Measurements from ENCODE around the gene AGMO. TPM values are rescaled to one million over a fixed set of nuclear protein-coding genes. Genes with fewer than 3 reads are reported as not detected.

AGMO gene
- total RNA-seq, 1 experiment from 2014 or later: 0.77 TPM

DNA sequence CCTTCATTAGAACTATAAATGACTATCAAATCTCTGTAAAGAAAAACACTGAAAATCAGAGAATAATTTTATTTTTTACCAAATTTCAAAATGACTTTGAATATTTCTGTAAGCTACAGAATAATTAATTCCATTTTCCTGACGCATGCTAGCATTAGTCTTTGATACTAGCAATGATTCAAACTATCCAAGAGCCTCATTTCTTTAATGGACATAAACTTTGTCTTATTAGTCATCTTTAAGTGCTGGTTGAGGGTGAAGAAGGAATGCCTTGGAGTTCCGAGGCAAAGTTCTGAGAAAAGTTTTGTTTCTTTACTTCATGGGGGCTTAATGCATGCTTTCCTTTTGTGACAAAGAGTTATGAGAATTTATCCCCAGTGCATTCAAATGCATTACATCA, 137.3 kb downstream of the AGMO start:
- Mint-ChIP-seq H3K27me3 (ENCODE audit: low read depth) (no peaks in the 10 kb centered on the region), H3K36me3 (no peaks in the 10 kb centered on the region), H3K27ac (no peak overlapping the region), H3K4me3 (no peak overlapping the region), H3K9me3 (peaks cover 6% of the 10 kb centered on the region), H3K4me1 (no peaks in the 10 kb centered on the region)
- TF ChIP-seq ZNF671 (CRISPR knock-in tag; IDR thresholded peaks at IDR 0.05) (no peak), NFE2L1 (CRISPR knock-in tag; IDR thresholded peaks at IDR 0.05) (no peak), FOXJ3 (CRISPR knock-in tag; IDR thresholded peaks at IDR 0.05; ENCODE audit: borderline replicate concordance) (no peak), JAZF1 (CRISPR knock-in tag; IDR thresholded peaks at IDR 0.05) (no peak), EMX1 (CRISPR knock-in tag; IDR thresholded peaks at IDR 0.05) (no peak)
- TF ChIP-seq, protein P1, sequence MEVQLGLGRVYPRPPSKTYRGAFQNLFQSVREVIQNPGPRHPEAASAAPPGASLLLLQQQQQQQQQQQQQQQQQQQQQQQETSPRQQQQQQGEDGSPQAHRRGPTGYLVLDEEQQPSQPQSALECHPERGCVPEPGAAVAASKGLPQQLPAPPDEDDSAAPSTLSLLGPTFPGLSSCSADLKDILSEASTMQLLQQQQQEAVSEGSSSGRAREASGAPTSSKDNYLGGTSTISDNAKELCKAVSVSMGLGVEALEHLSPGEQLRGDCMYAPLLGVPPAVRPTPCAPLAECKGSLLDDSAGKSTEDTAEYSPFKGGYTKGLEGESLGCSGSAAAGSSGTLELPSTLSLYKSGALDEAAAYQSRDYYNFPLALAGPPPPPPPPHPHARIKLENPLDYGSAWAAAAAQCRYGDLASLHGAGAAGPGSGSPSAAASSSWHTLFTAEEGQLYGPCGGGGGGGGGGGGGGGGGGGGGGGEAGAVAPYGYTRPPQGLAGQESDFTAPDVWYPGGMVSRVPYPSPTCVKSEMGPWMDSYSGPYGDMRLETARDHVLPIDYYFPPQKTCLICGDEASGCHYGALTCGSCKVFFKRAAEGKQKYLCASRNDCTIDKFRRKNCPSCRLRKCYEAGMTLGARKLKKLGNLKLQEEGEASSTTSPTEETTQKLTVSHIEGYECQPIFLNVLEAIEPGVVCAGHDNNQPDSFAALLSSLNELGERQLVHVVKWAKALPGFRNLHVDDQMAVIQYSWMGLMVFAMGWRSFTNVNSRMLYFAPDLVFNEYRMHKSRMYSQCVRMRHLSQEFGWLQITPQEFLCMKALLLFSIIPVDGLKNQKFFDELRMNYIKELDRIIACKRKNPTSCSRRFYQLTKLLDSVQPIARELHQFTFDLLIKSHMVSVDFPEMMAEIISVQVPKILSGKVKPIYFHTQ (CRISPR knock-in tag; IDR thresholded peaks at IDR 0.05): no peak
- TF ChIP-seq, protein P2, sequence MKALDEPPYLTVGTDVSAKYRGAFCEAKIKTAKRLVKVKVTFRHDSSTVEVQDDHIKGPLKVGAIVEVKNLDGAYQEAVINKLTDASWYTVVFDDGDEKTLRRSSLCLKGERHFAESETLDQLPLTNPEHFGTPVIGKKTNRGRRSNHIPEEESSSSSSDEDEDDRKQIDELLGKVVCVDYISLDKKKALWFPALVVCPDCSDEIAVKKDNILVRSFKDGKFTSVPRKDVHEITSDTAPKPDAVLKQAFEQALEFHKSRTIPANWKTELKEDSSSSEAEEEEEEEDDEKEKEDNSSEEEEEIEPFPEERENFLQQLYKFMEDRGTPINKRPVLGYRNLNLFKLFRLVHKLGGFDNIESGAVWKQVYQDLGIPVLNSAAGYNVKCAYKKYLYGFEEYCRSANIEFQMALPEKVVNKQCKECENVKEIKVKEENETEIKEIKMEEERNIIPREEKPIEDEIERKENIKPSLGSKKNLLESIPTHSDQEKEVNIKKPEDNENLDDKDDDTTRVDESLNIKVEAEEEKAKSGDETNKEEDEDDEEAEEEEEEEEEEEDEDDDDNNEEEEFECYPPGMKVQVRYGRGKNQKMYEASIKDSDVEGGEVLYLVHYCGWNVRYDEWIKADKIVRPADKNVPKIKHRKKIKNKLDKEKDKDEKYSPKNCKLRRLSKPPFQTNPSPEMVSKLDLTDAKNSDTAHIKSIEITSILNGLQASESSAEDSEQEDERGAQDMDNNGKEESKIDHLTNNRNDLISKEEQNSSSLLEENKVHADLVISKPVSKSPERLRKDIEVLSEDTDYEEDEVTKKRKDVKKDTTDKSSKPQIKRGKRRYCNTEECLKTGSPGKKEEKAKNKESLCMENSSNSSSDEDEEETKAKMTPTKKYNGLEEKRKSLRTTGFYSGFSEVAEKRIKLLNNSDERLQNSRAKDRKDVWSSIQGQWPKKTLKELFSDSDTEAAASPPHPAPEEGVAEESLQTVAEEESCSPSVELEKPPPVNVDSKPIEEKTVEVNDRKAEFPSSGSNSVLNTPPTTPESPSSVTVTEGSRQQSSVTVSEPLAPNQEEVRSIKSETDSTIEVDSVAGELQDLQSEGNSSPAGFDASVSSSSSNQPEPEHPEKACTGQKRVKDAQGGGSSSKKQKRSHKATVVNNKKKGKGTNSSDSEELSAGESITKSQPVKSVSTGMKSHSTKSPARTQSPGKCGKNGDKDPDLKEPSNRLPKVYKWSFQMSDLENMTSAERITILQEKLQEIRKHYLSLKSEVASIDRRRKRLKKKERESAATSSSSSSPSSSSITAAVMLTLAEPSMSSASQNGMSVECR (CRISPR knock-in tag; IDR thresholded peaks at IDR 0.05; ENCODE audit: borderline replicate concordance): no peak
- CTCF ChIA-PET: no interaction called here
- ATAC-seq (no peak), DNase-seq (ENCODE audit: low spot score) (no peak)
- POLR2A ChIA-PET: no interaction called here

DNA sequence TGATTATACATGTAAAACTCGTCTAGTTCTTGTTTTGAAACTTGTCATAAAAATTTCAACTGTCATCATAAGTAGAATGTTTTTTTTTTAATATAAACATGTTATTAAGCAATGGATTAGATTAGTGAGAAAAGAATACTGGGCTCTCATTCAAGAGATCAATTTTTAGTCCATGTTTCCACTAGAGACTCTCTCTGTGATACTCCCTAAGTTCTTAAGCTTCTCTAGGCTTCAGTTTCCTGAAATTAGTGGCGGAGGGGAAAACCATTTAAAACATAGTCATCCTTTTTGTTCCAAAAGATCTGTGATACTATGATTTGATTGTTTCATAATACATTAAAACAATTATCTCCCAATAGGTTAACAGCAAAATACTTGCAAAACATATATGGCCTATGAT, 142.2 kb downstream of the AGMO start:
- CTCF ChIA-PET: no interaction called here
- H3K4me1 Mint-ChIP-seq: peaks cover 3% of the 10 kb centered on the region; the same call in 1 of the 2 replicates
- peaks cover 8% of the 10 kb centered on the region for H3K36me3 Mint-ChIP-seq
- ATAC-seq (no peak), DNase-seq (ENCODE audit: low spot score) (no peak)
- POLR2A ChIA-PET: no interaction called here
- no peaks in the 10 kb centered on the region for H3K27me3 Mint-ChIP-seq (ENCODE audit: low read depth)
- no peak overlapping the region for H3K27ac Mint-ChIP-seq
- no peak for TF ChIP-seq JAZF1 (CRISPR knock-in tag; IDR thresholded peaks at IDR 0.05)
- TF ChIP-seq MXD4 (CRISPR knock-in tag; IDR thresholded peaks at IDR 0.05; ENCODE audit: borderline replicate concordance): no peak
- no peak for TF ChIP-seq TEAD4 (CRISPR knock-in tag; IDR thresholded peaks at IDR 0.05)
- TF ChIP-seq, protein P3, sequence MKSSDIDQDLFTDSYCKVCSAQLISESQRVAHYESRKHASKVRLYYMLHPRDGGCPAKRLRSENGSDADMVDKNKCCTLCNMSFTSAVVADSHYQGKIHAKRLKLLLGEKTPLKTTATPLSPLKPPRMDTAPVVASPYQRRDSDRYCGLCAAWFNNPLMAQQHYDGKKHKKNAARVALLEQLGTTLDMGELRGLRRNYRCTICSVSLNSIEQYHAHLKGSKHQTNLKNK (CRISPR knock-in tag; IDR thresholded peaks at IDR 0.05): no peak
- TF ChIP-seq GABPB1 (CRISPR knock-in tag; IDR thresholded peaks at IDR 0.05): no peak
- peaks cover 17% of the 10 kb centered on the region for H3K9me3 Mint-ChIP-seq
- no peak overlapping the region for H3K4me3 Mint-ChIP-seq

DNA sequence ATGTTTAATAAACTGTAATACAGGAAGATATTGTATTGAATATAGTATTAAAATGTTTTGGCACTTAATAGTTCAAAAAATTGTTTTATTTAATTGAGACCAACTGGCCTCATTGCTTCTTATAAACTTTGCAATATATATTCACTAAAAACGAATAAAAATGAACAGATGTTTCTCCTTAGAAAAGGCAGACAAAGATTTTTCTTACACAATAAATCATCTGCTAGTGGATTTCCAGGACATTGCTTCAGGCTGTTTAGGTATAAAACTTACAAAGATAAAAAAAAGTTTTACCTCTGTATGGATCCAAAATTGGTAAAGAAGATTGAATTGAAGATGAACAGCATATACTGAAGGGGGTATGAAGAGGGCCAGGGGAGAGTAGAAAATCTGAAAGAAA, 143.6 kb downstream of the AGMO start:
- no peaks in the 10 kb centered on the region for H3K27me3 Mint-ChIP-seq (ENCODE audit: low read depth)
- H3K4me3 Mint-ChIP-seq: no peak overlapping the region
- CTCF ChIA-PET: no interaction called here
- TF ChIP-seq NFATC4 (CRISPR knock-in tag; IDR thresholded peaks at IDR 0.05): no peak
- TF ChIP-seq, protein P4, sequence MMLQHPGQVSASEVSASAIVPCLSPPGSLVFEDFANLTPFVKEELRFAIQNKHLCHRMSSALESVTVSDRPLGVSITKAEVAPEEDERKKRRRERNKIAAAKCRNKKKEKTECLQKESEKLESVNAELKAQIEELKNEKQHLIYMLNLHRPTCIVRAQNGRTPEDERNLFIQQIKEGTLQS (CRISPR knock-in tag; conservative IDR thresholded peaks at IDR 0.05): no peak
- no peak for TF ChIP-seq SMAD4 (CRISPR knock-in tag; IDR thresholded peaks at IDR 0.05)
- no peak for TF ChIP-seq ZNF219 (CRISPR knock-in tag; IDR thresholded peaks at IDR 0.05; ENCODE audit: borderline replicate concordance)
- TF ChIP-seq ZNF317 (CRISPR knock-in tag; IDR thresholded peaks at IDR 0.05; ENCODE audit: borderline replicate concordance, low read depth): no peak
- no peak for ATAC-seq
- H3K4me1 Mint-ChIP-seq: peaks cover 3% of the 10 kb centered on the region; the same call in 1 of the 2 replicates
- H3K27ac Mint-ChIP-seq: no peak overlapping the region
- DNase-seq (ENCODE audit: low spot score): no peak
- H3K36me3 Mint-ChIP-seq: peaks cover 11% of the 10 kb centered on the region
- POLR2A ChIA-PET: no interaction called here
- peaks cover 22% of the 10 kb centered on the region for H3K9me3 Mint-ChIP-seq
